GM21360 (cell line): Measurements from ENCODE around the gene LHX3.

Experiments used
- ATAC-seq: cut with Tn5 transposase; IDR thresholded peaks from one replicate; pipeline ENCODE4 v1.9.1; 2021; ENCODE audit warnings: mild to moderate bottlenecking, moderate library complexity; ENCODE audit not compliant: unreplicated experiment

The LHX3 gene

DNA sequence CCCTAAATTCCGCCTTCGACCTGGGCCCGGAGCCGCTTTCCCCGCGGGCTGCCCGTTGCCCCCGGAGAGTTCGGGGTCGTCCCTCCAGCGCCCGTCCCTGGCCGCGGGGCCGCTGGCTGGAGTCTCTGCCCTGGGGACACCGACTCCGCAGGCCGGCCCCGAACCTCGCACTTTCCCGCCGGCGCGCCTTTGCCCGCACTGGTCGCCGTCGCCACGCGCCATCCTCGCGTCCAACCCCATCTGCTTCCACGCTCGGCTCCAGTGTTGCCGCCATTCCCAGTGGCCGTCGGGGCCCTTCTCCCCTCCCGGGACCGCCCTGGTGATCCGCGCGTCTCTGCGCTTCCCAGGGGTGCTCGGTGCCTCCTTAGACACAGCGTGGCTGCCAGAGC, 11.0 kb downstream of the LHX3 start:
- no peak for ATAC-seq

DNA sequence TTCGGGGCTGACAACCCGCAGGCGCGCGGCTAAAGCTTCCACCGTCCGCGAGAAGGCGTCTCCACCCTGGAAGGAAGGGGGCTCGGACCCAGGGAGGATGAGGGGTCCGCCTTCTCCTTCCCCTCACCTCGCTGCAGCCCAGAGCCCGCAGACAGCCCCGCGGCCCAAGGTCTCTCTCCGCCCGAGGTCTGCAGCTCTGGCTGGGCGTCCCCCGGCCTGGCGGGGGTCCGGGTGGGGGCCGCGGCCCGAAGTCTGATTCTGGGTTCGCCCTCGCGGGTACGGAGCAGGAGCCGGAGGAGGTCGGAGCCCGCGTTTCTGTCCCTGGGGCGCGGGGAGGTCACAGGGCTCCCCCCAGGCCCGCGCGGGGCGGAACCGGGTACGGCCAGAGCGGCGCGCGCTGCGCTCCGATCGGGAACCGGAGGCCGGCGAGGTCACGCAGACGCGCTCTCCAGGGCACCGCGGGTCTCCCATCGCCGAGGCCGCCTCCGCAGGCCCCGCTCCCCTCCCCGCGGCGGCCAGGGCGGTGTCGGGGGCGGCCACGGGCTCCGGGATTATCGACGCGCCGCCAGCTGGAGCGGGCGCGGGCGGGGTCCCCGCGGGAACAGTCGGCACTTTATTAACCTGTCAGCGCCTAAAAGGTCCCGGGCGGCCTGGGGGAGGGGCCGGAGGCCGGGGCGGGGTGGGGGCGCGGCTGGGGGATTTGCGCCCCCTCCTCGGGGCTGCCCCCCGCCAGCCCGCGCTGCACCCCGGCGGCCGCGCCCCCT, 11.6 kb downstream of the LHX3 start:
- no peak for ATAC-seq

DNA sequence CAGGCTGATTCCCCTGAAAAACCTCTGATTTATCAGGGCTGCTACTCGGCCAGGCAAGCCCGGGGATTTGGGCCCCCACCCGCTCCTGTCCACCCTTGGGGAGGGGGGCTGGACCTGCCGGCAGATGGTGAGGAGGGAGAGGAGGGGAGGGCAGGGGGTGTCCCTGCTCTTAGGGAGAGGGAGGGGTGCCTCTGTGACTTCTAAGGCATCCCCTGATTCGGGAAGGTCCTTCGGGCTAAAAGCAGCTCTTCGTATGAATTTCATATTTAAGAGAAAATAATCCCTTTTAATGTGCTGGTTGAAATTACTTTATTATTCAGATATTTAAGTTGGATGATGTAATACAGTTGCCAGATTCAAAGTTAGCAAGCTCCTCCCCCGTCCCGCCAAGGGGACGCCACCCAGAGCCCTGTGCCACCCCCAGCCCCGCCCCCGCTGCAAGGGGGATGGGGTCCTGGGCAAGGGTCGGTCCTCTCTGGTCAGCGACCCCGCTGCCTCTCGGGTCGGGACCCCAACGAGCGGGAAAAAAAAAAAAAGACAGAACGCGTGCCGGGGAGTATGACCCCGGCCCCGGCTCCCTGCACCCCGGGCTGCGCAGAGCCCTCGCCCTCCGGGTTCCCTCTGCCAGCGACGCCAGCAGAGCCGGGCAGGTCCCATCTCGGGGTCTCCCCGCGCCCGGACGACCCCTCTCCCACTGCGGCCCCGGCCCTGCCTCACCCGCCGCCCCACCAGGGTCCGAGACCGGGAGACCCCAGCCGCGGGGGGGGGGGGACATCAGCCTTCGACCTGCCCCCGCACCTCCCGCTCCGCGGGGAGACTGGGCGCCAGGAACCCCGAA, 12.4 kb downstream of the LHX3 start:
- no peak for ATAC-seq

DNA sequence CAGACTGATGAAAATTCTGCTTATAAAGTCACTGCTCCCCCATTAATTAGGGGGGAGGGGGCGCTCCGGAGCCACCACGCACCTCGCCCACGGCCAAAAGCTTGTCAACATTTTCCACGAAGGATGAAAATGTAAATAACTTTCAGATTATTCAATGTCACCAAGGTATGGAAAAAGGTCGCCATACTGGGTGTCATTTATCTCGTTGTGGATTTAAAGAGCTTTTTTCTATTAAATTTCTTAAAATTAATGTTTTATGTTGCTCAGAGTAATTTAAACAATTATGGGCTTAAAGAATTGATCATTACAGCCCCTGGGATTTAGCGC, 13.0 kb downstream of the LHX3 start:
- no peak for ATAC-seq

DNA sequence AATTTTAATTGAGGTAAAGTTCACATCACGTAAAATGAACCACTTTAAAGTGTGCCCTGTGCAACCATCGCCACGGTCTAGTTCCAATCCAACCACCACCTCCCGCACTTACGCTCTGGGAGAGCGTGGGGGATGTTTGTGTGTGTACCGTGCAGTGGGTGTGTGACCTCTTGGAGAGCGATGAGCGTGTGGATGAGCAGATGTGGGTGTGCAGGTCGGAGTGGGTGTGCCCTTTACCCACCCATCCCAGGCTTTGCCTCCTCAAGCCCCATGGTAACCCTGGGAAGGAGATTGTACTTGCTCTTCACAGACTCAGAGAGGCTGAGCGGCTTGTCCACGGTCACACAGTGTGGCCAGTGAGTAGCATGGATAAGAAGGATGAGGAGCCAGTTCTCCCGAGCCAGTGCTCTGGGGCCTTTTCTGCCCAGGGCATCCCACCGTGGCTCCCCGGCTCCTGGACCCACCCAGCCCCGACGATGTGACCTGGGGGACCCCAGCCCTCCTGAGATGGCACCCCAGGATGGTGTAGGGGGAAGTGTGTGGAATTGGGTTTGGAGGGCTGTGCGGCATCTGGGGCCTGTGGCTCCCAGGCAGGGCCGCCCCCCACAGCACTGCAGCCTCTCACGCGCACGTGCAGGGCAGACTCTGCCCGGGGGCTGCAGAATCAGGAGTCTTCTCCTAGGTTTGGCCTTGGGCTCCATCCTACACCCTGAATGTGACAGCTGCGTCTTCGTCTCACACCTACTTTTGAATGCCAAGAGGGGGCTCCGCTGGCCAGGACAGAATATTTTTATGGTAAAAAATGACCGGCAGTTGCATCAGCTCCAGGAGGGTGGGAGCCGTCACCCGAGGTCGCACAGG, 13.6 kb downstream of the LHX3 start:
- ATAC-seq: no peak

DNA sequence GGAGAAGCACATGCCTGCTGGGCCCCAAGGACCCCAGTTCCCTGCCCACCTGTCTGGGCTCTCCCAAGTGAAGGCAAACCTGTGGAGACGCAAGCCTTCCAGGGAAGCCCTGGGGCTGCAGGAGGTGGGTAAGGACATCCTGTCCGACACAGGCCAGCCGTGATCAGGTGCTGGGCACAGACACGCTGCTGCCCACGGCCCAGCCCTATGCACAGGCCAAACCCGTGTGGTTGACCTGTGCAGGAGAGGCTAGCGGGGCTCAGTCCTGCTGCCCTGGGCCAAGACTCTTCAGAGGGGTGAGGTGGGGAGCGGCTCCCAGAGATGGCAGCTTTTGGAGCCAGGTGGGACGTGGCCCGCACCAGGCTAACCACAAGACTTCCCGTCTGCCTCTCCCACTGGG, 14.3 kb downstream of the LHX3 start:
- no peak for ATAC-seq

DNA sequence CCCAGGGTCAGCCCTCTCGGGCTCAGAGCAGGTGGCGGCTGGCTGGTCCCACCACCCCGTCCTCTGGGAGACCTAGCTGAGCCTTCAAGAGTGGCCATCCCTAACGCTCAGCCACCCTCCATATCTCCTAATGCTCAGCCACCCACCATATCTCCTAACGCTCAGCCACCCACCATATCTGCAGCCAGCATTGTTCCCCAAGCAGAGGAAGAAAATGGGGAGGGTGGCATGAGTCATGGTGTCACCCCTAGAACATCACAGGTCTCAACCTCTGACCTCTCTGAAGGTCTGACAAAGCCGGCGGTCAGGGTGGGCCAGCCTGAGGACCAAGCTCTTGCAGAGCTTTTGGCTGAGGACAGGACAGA, 14.7 kb downstream of the LHX3 start:
- no peak for ATAC-seq

DNA sequence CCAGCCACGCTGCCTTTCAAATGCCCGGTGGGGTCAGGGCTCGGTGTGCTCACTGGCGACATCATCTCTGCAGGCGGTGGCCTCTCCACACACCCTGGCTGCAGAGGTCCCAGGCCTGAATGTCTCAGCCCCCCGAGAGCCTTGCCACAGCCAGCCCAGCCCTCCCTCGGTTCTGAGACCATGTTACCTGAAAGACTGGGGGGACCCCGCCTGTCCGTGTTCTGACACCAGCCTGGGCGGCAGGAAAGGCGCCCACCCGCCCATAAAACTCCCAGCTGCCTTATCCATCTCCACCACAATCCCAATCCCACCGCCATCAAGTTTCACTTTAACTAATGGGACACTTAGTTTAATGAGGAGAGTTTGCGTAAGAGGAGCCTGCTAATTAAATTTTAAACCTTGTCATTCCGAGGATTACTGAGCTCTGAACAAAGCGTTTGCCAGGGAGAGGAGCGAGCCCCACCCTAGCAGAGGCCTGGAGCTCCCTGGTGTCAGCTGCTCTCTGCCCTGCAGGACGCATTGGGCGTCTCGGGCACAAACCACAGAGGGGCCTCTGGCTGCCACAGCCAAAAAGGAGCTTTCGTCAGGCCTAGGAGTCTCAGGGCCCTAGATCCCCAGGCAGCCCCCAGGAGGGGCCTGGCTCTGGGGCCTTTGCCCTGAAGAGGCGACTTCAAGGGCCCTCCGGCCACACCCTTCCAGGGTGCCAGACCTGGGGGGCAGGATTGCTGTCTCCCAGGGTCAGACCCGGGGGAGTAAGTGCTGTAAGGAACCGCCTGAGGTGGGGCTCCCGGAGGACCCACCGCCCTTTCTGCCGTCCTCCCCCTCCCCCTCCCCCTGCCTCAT, 15.3 kb downstream of the LHX3 start:
- no peak for ATAC-seq

DNA sequence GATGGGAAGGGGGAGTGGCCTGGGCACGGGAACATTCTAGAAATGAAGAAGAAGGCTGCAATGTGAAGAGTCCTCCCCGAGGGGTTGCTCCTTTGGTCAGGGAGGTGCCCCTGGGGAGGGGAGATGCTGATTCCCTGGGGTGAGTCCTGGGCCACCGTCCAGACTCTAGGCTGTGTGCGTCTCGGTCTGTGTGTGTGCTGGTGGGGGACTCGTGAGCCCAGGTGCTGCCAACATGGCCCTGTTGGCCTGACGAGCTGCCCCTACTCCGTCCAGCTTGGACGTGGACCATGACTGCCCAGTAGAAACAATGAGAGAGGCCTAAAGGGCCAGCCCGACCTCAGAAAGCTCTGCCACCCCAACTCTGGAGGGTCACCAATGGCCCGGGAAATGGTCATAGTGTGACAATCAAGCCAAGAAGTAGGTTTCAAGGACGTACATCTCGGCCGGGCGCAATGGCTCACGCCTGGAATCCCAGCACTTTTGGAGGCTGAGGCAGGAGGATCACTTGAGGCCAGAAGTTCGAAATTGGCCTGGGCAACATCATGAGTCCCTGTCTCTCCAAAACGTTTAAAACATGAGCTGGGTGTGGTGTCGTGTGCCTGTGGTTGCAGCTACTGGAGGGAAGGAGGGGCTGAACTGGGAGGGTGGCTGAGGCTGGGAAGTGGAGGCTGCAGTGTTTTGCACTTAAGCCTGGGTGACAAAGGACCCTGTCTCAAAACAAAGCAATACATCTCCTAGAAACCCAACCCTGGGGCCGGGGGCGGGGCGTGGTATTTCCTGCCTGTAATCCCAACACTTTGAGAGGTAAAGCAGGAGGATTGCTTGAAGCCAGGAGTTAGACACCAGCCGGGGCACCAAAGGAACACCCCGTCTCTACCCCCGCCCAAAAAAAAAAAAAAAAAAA, 17.0 kb downstream of the LHX3 start:
- no peak for ATAC-seq

DNA sequence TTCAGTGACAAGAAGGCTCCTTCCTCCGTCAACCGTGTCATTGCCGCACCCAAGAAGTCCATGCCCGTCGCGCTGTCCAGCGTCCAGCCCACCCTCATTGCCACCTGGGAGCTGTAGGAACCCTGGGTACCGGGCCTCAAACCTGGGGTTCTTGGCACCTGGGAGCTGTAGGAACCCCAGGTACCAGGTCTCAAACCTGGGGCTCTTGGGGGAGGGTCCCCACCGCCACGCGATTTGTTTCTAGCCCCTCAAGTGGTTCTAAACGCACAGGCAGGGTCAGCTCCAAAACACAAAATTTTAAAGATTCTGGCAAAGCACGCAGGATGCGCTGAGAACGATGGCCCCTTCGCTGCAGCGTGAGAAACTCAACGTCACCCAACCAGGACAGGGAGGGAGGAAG, 17.7 kb downstream of the LHX3 start:
- no peak for ATAC-seq

DNA sequence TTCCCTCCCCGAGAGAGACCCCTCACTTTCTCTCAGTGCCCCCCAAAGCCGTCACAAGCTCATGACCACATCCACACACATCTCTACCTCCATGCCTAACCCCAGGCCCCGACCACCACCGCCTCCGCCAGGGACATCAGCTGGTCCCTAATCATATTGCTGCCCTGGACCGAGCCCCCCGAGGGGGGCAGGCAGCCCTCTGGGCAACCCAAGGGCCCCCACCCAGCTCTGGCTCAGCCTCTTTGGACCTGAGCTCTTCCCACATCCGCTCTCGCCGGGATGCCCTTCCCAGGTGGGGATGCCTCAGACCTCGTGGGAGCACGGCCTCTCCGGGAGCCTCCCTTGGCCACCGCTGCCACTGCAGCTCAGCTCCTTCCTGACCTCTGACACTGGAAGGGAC, 18.5 kb downstream of the LHX3 start:
- no peak for ATAC-seq

DNA sequence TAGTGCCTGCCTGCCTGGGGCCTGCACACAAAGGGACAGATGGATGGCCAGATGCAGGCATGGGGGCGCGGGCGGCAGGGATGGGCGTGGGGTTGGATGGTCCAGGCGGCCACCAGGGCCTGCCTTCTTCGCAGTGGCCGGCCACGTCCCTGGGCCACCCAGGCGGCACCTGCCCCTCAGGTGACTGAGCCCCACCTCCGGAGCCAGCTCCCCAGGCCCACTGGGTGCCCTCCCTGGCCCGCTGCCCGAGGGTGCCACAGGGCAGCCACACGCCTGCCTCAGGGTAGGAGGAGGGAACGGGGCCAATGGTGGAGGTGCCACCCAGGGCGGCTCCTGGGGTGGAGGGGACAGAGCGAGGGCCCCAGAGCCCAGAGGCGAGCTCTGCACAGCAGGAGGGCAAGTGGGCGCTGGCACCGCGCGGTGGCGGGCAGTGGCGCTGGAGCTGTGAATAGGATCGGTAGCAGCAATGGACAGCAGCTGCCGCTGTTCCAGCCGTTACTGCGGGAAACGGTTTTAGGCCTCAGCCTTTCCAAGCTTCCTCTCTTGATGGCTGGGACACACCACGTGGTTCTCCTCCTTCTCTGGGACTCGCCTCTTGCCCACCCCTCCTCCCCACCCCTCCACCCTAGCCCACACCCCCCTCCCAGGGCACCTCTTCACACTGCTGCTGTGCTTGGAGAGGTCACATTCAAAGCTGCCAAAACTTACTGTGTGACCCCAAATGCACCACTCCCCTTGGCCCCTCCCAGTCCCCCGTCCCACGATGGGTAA, 19.1 kb downstream of the LHX3 start:
- ATAC-seq: no peak

DNA sequence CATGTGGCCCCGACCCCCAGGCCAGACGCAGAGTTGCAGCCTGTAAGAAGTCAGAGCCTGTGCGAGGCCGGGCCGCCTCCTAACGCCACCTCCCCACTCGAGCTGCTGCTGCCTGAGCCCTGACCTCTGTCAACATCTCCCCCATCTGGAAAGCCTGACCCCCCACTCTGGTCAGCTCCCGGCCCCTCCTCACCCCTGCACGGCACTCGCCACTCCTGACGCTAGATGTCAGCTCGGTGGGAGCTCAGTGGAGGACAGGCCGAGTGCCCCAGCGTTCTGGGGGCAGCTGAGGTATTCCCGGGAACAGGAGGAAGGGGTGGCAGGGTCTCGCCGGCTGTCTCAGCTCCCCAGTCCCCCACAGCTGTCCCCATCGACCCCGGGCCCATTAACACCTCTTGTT, 19.9 kb downstream of the LHX3 start:
- ATAC-seq: no peak

DNA sequence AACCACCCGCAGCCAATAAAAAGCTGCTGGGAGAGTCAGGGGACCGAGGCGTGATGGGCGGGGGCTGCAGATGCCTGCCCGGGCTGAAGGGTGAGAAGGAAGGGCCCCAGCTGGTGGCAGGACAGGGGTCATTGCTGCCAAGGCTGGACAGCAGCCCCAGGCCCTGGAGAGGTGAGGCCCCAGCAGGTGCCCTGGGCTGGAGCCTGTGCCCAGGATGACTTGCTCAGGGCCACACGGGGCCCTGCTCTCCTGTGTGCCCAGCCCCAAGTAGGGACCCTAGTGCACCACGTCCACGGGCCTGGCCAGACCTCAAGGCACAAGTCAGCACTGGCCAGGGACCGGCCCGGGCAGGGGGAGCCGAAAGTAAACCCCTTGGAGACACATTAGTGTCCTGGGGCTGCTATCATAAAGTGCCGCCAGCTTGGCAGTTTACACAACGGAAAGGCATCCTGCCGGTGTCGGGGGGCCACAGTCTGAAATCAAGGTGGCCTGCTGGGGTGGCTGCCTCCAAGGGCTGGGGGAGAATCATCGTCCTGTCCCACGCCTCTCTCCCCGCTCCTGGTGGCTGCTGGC, 22.0 kb downstream of the LHX3 start:
- no peak for ATAC-seq

DNA sequence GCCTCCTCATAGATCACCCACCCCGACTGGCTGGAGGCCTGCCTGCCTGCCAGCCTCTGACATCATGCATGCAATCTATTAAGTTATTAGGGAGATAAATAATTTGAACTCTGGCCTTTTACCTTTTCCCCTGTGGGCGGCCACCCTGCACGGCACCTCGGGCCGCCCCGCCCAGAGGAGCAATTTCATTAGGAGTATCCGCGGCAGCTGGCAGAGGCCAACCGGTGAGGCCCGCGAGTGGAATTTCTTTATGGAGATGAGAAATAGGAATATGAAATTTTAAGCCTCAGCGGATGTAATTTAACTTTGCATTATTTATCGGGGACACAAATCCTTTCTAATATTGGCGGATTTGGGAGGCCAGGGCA, 22.5 kb downstream of the LHX3 start:
- ATAC-seq: no peak

DNA sequence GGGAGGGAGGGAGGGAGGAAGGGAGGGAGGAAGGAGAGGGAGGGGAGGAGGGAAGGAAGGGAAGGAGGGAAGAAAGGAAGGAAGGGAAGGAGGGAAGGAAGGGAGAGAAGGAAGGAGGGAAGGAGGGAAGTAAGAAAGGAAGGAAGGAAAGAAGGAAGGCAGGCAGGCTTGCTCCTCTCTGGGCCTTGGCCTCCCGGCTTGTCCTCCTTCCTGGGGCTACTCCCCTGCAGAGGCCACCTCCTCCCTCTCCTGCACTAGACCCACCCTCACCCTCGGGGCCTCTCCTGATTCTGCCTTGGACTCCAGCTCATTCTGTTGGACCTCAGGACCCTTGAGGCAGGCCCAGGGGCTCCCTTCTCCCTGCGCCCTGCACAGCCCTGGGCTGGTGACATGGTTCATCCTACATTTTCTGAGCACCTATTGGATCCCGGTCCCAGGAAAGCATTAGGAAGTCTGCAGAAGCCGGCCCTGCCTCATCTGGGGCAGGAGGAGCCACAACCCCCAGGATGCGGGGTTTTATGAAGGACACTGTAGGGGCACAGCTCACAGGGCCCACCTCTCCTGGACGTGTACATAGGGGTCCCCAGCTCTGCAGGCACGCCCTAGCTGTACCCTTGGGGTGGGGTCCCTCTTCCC, 23.0 kb downstream of the LHX3 start:
- no peak for ATAC-seq

DNA sequence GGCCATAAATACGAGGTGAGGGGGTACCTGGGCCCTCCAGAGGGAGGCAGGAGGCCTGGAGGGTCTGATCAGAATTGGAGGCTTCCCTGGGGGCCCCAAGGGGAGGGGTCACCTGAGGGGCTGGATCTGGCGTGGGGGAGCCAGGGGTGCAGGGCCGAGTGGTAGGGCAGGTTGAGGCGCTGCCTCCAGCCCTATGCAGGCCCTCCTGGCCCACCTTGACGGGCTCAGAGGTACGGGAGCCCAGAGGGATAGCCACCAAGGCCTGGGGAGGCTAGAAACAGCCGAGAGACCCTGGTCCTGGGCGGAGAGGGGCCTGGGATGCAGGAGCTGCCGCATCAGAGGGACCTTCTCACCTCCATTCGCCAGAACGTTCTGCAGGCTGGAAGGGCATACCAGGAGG, 24.3 kb downstream of the LHX3 start:
- no peak for ATAC-seq

DNA sequence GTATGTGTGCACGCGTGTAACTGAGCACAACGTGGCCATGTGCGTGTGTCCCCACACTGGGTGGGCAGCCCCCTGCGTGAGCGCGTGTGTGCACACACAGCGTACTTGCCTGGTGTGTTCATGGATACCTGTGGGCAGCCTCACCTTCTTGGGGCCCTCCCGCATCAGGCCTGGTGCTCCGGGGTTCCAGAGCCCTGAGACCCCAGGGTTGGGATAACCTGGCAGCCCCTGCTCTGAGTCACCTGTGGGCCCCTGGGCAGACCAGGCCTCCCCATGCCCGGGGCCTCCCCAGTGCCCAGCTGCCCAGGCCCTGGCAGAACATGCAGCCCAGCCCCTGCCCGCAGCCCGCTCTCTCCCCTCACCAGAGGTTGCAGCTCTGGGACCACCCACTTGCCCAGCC, 25.2 kb downstream of the LHX3 start:
- no peak for ATAC-seq
